K562 (cell line): Measurements from ENCODE around the gene PDLIM5. TPM values are rescaled to one million over a fixed set of nuclear protein-coding genes. Genes with fewer than 3 reads are reported as not detected.
A peak's percentile ranks its signal among the peaks of the same experiment; 100 is the strongest.

Experiments
- CREM ChIP-seq: IDR thresholded peaks from 2 replicates; pipeline ENCODE4 v1.6.1; 2014; ENCODE audit warnings: antibody characterized with exemption, low read depth
- CUX1 ChIP-seq: fragments of 200-800 bp; sonication (Bioruptor generic); IDR thresholded peaks from 2 replicates; pipeline ENCODE4 v1.6.1; 2016; ENCODE audit warnings: missing genetic modification characterization, missing compliant biosample characterization
- E2F6 ChIP-seq, 2 experiments: IDR thresholded peaks; 2 replicates each; pipeline ENCODE4 v1.6.1; 2011; ENCODE audit warnings: borderline replicate concordance in 1 of 2, control low read depth in 1 of 2, low read depth in 1 of 2, low read length in 1 of 2, mild to moderate bottlenecking in 1 of 2, mixed read lengths in 1 of 2, moderate library complexity in 1 of 2; ENCODE audit not compliant: insufficient read depth in 1 of 2, insufficient read length in 1 of 2, poor library complexity in 1 of 2, severe bottlenecking in 1 of 2; ENCODE audit errors: extremely low read depth in 1 of 2
- FOXA3 ChIP-seq, 2 experiments: fragments of 450-650 bp in 1 of 2; sonication (generic) in 1 of 2; formaldehyde crosslinking; IDR thresholded peaks in 1 of 2; conservative IDR thresholded peaks in 1 of 2; 2 replicates each; pipeline versions ENCODE4 v1.4.0 to v1.8.0; 2020 to 2022; ENCODE audit warnings: mild to moderate bottlenecking in 2 of 2, missing genetic modification reagents in 1 of 2
- HDAC2 ChIP-seq: fragments of 450-650 bp; IDR thresholded peaks from 2 replicates; pipeline ENCODE4 v1.6.1; 2016; ENCODE audit warnings: mild to moderate bottlenecking
- HOXB6 ChIP-seq: fragments of 250-450 bp; sonication (Bioruptor Pico); IDR thresholded peaks from 2 replicates; pipeline ENCODE4 v1.5.1; 2022; ENCODE audit warnings: mild to moderate bottlenecking, borderline replicate concordance
- MED1 ChIP-seq: sonication (generic); formaldehyde crosslinking; IDR thresholded peaks from 2 replicates; pipeline ENCODE4 v1.8.1; 2023; ENCODE audit warnings: missing genetic modification reagents, borderline replicate concordance
- PCBP1 ChIP-seq: fragments of 200-400 bp; formaldehyde crosslinking; IDR thresholded peaks from 2 replicates; pipeline ENCODE4 v1.6.1; 2018; ENCODE audit warnings: mild to moderate bottlenecking, low read depth, low read length; ENCODE audit not compliant: poor library complexity, severe bottlenecking
- PPARD ChIP-seq: fragments of 250-450 bp; sonication (Bioruptor Pico); IDR thresholded peaks from 2 replicates; pipeline ENCODE4 v1.8.0; 2022; ENCODE audit warnings: inconsistent platforms, mild to moderate bottlenecking, moderate library complexity
- SETDB1 ChIP-seq: IDR thresholded peaks from one replicate; pipeline ENCODE4 v1.6.1; 2012; ENCODE audit warnings: low read length, control low read depth, inconsistent platforms
- SIX5 ChIP-seq, 2 experiments: IDR thresholded peaks; 2 replicates each; pipeline ENCODE4 v1.6.1; 2011; ENCODE audit warnings: low read length in 2 of 2, borderline replicate concordance in 1 of 2, low read depth in 1 of 2, mild to moderate bottlenecking in 1 of 2, moderate library complexity in 1 of 2; ENCODE audit not compliant: insufficient read depth in 1 of 2
- SRSF7 ChIP-seq: fragments of 200-400 bp; formaldehyde crosslinking; optimal IDR thresholded peaks from 2 replicates; pipeline ENCODE3; 2017; ENCODE audit warnings: mild to moderate bottlenecking, low read depth, low read length
- TCF3 ChIP-seq: sonication (generic); formaldehyde crosslinking; IDR thresholded peaks from 2 replicates; pipeline ENCODE4 v1.4.0; 2020; ENCODE audit warnings: mild to moderate bottlenecking, missing genetic modification reagents
- ZNF239 ChIP-seq: fragments of 250-450 bp; sonication (Bioruptor Pico); IDR thresholded peaks from 2 replicates; pipeline ENCODE4 v1.4.0; 2020; ENCODE audit warnings: mild to moderate bottlenecking
- ZNF764 ChIP-seq: fragments of 250-450 bp; sonication (Bioruptor Pico); IDR thresholded peaks from 2 replicates; pipeline ENCODE4 v1.4.0; 2020; ENCODE audit warnings: low read depth, mild to moderate bottlenecking, moderate library complexity
- ZNF778 ChIP-seq: fragments of 450-650 bp; formaldehyde crosslinking; IDR thresholded peaks from 2 replicates; pipeline ENCODE4 v1.4.0; 2020; ENCODE audit warnings: mild to moderate bottlenecking, moderate library complexity
- ZNF79 ChIP-seq: fragments of 250-450 bp; sonication (Bioruptor Pico); IDR thresholded peaks from 2 replicates; pipeline ENCODE4 v1.4.0; 2020; ENCODE audit warnings: low read depth, mild to moderate bottlenecking, moderate library complexity
- polyA plus RNA-seq, 8 experiments: library from polyadenylated mRNA; depleted of rRNA in 4 of 8; stranded (reverse) in 5 of 8; unstranded in 3 of 8; fragments of >200 nt; fragmentation: Nextera tagmentation in 2 of 8; fragmentation: Illumina TruSeq in 1 of 8; extraction: Ambion mirVana in 2 of 8; extraction: Trizol in 1 of 8; gene quantifications; 2 replicates each; pipeline versions ENCODE4 v1.2.1 to v1.2.3, GENCODE V29; 2011 to 2014; ENCODE audit warnings: inconsistent platforms in 1 of 8, missing spikeins in 1 of 8
- total RNA-seq, 7 experiments: library from RNA; depleted of rRNA in 6 of 7; stranded (reverse); fragments of >200 nt in 6 of 7; fragmentation: Illumina TruSeq in 2 of 7; extraction: Trizol in 2 of 7; gene quantifications; 2 replicates each; pipeline versions ENCODE4 v1.2.1 to v1.2.3, GENCODE V29; 2011 to 2021; ENCODE audit warnings: low replicate concordance in 1 of 7
- TF ChIP-seq, protein P1 (sequence below): fragments of 250-450 bp; sonication (Bioruptor Pico); IDR thresholded peaks from 2 replicates; pipeline ENCODE4 v1.5.0; 2022; ENCODE audit warnings: mild to moderate bottlenecking

Gene PDLIM5
- total and polyA plus RNA-seq, 9 of the 15 experiments (the other 6 are each of a cell fraction or from before 2014, with no cell fraction given), result 36.9 to 127 (median 62.5) TPM

GRCh38 chr4:94534401-94535312 is 82.9 kb downstream of the PDLIM5 start (continued):
- no peak for TF ChIP-seq ZNF79
- TF ChIP-seq SETDB1, result no peak
- TF ChIP-seq CREM, result 0 out of 2 replicates have a peak, but pooled peaks have one; percentile 9
- TF ChIP-seq SIX5 (IDR thresholded peaks at IDR 0.05; ENCODE audit: borderline replicate concordance in 1 of 2, insufficient read depth in 1 of 2, low read depth in 1 of 2, low read length in 2 of 2), result no peak
- TF ChIP-seq HOXB6 (CRISPR knock-in tag), result no peak
- TF ChIP-seq, protein P1, sequence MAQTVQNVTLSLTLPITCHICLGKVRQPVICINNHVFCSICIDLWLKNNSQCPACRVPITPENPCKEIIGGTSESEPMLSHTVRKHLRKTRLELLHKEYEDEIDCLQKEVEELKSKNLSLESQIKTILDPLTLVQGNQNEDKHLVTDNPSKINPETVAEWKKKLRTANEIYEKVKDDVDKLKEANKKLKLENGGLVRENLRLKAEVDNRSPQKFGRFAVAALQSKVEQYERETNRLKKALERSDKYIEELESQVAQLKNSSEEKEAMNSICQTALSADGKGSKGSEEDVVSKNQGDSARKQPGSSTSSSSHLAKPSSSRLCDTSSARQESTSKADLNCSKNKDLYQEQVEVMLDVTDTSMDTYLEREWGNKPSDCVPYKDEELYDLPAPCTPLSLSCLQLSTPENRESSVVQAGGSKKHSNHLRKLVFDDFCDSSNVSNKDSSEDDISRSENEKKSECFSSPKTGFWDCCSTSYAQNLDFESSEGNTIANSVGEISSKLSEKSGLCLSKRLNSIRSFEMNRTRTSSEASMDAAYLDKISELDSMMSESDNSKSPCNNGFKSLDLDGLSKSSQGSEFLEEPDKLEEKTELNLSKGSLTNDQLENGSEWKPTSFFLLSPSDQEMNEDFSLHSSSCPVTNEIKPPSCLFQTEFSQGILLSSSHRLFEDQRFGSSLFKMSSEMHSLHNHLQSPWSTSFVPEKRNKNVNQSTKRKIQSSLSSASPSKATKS (CRISPR knock-in tag), result no peak
- TF ChIP-seq FOXA3 (CRISPR knock-in tag; conservative IDR thresholded peaks at IDR 0.05 in 1 of 2, IDR thresholded peaks at IDR 0.05 in 1 of 2), result no peak
- no peak for TF ChIP-seq PCBP1
- no peak for TF ChIP-seq MED1
- no peak for TF ChIP-seq PPARD (CRISPR knock-in tag)
- TF ChIP-seq ZNF764, result no peak
- no peak for TF ChIP-seq E2F6 (IDR thresholded peaks at IDR 0.05; ENCODE audit: borderline replicate concordance in 1 of 2, extremely low read depth in 1 of 2, insufficient read depth in 1 of 2, insufficient read length in 1 of 2, low read depth in 1 of 2, low read length in 1 of 2, poor library complexity in 1 of 2, severe bottlenecking in 1 of 2)
- no peak for TF ChIP-seq ZNF239
- TF ChIP-seq TCF3 (CRISPR knock-in tag), result peak; percentile 83
- TF ChIP-seq HDAC2, result peak; percentile 79
- no peak for TF ChIP-seq SRSF7
- no peak for TF ChIP-seq CUX1 (CRISPR knock-in tag)
- TF ChIP-seq ZNF778, result no peak
